Lung microvascular endothelial cell (primary cell): ENCODE data around the gene SLC6A17. TPM values are rescaled to one million over a fixed set of nuclear protein-coding genes. Genes with fewer than 3 reads are reported as not detected.

Source experiments
- DNase-seq, 2 donors: peaks; one replicate each; pipeline versions ENCODE4 v3.0.0 to v3.0.0-alpha.2; 2010; ENCODE audit warnings: low read depth in 2 of 2
- total RNA-seq: library from RNA; depleted of rRNA; stranded (reverse); fragments of >200 nt; gene quantifications from 2 replicates; pipeline ENCODE4 v1.2.1, GENCODE V29; 2014

Gene SLC6A17
- total RNA-seq, 1 donor from 2014 or later = 0.40 TPM

- no peak for DNase-seq
Observed at GRCh38 chr1:110239441-110240430, 89.4 kb downstream of the SLC6A17 start.

GRCh38 chr1:110240476-110241210, 90.3 kb downstream of the SLC6A17 start:
- DNase-seq = no peak

GRCh38 chr1:110241516-110241915, 91.2 kb downstream of the SLC6A17 start:
- no peak for DNase-seq

- DNase-seq = no peak
Observed at GRCh38 chr1:110242062-110242461, 91.8 kb downstream of the SLC6A17 start.

- no peak for DNase-seq
Observed at GRCh38 chr1:110242731-110243130, 92.4 kb downstream of the SLC6A17 start.

GRCh38 chr1:110243146-110243545, 92.9 kb downstream of the SLC6A17 start:
- DNase-seq = no peak

- DNase-seq = no peak
Observed at GRCh38 chr1:110243574-110243973, 93.3 kb downstream of the SLC6A17 start.

GRCh38 chr1:110245876-110246620, 95.8 kb downstream of the SLC6A17 start:
- DNase-seq = no peak

GRCh38 chr1:110248746-110249145, 98.5 kb downstream of the SLC6A17 start:
- DNase-seq = no peak

GRCh38 chr1:110249256-110249655, 99.0 kb downstream of the SLC6A17 start:
- DNase-seq = no peak

GRCh38 chr1:110250008-110250407, 99.7 kb downstream of the SLC6A17 start:
- no peak for DNase-seq

- no peak for DNase-seq
Observed at GRCh38 chr1:110250749-110251148, 100.5 kb downstream of the SLC6A17 start.

Other genes with a start within 250 kb of the SLC6A17 start
- gene CSF1, start 239.6 kb upstream of the SLC6A17 start, total RNA-seq = 4.2 and 5.2 TPM in 2 replicates
- gene AHCYL1, start 165.7 kb upstream of the SLC6A17 start, total RNA-seq = 32.7 and 36.1 TPM in 2 replicates
- 26.8 and 41.5 TPM in 2 replicates for gene STRIP1, start 115.9 kb upstream of the SLC6A17 start, total RNA-seq
- gene ALX3, start 79.8 kb upstream of the SLC6A17 start, total RNA-seq = not detected in 2 replicates
- gene UBL4B, start 38.1 kb upstream of the SLC6A17 start, total RNA-seq = not detected in 2 replicates
- gene KCNC4, start 59.8 kb downstream of the SLC6A17 start, total RNA-seq = 0.44 and 0.99 TPM in 2 replicates
- 18.7 and 27.4 TPM in 2 replicates for gene RBM15, start 188.9 kb downstream of the SLC6A17 start, total RNA-seq
- gene SLC16A4, start 240.5 kb downstream of the SLC6A17 start, total RNA-seq = 0.20 and 0.65 TPM in 2 replicates